HCT116 (cell line): ENCODE data around the gene ATG5. TPM values are rescaled to one million over a fixed set of nuclear protein-coding genes. Genes with fewer than 3 reads are reported as not detected.

Experiments used
- ATAC-seq: fragments of 200-7000 bp; cut with Tn5 transposase; 2 replicates; pipeline ENCODE4 v1.9.1; 2020; ENCODE audit warnings: mild to moderate bottlenecking, moderate library complexity
- BruUV-seq: library from RNA; stranded (reverse); fragments of 400-500 nt; replicated peaks from 2 replicates; lab custom pipeline; 2021; lab: Mats Ljungman, UMichigan
- CTCF ChIA-PET: fragments of 300-600 bp; sonication (Branson Sonifier 250); formaldehyde crosslinking; loops from one replicate; lab custom pipeline; 2021; ENCODE audit warnings: antibody characterized with exemption; lab: Charles Lee
- POLR2A ChIA-PET: fragments of 300-600, 350-600 bp; sonication (Branson Sonifier 250); formaldehyde crosslinking; loops from one replicate; lab custom pipeline; 2021; ENCODE audit warnings: antibody characterized with exemption; lab: Charles Lee
- RAD21 ChIA-PET, 2 experiments: fragments of 300-600 bp; sonication (Branson Sonifier 250); formaldehyde crosslinking; loops; one replicate each; lab custom pipeline; 2023; ENCODE audit warnings: low total read pairs in 2 of 2; ENCODE audit not compliant: uncharacterized antibody in 2 of 2, unreplicated experiment in 2 of 2, low non-redundant PET in 1 of 2; lab: Charles Lee
- DNase-seq: peaks from one replicate; pipeline ENCODE4 v3.0.0-alpha.2; 2010; ENCODE audit warnings: low read depth, low spot score
- H2AFZ ChIP-seq: fragments of 200-600 bp; shearing (Covaris generic), sonication (generic); 2 replicates; pipeline ENCODE4 v1.6.1; 2017; ENCODE audit warnings: low read depth, mixed run types, mixed read lengths, antibody characterized with exemption, low read length; ENCODE audit not compliant: poor library complexity, severe bottlenecking
- H3K27ac ChIP-seq: 2 replicates; pipeline ENCODE4 v1.5.1; 2012; ENCODE audit warnings: low read depth, low read length
- H3K27me3 ChIP-seq: fragments of 200-600 bp; sonication (generic); 2 replicates; pipeline ENCODE4 v1.6.1; 2016; ENCODE audit warnings: mixed run types, low read length, mixed read lengths; ENCODE audit not compliant: insufficient read depth
- H3K36me3 ChIP-seq, 2 experiments: fragments of 200-500 bp in 1 of 2; fragments of 200-600 bp in 1 of 2; sonication (Bioruptor generic) in 1 of 2; sonication (generic) in 1 of 2; 2 replicates each; pipeline versions ENCODE4 v1.5.1 to v1.6.1; 2014 to 2016; ENCODE audit warnings: low read length in 2 of 2, inconsistent platforms in 1 of 2, mixed read lengths in 1 of 2, mixed run types in 1 of 2; ENCODE audit not compliant: insufficient read depth in 2 of 2, control insufficient read depth in 1 of 2
- H3K4me1 ChIP-seq, 2 experiments: fragments of 200-600 bp in 1 of 2; sonication (generic) in 1 of 2; 2 replicates each; pipeline versions ENCODE4 v1.5.1 to v1.6.1; 2012 to 2017; ENCODE audit warnings: low read length in 2 of 2, inconsistent platforms in 1 of 2, mild to moderate bottlenecking in 1 of 2, mixed read lengths in 1 of 2, mixed run types in 1 of 2, moderate library complexity in 1 of 2; ENCODE audit not compliant: insufficient read depth in 2 of 2, control insufficient read depth in 1 of 2
- H3K4me2 ChIP-seq: fragments of 200-600 bp; sonication (generic); 2 replicates; pipeline ENCODE4 v1.6.1; 2017; ENCODE audit warnings: mixed run types, low read length, mixed read lengths
- H3K4me3 ChIP-seq, 2 experiments: fragments of 200-600 bp in 1 of 2; sonication (generic) in 1 of 2; replicated peaks in 1 of 2; 2 replicates each; pipeline ENCODE4 v1.5.1; 2011 to 2016; ENCODE audit warnings: low read length in 2 of 2, control low read depth in 1 of 2, low read depth in 1 of 2, mild to moderate bottlenecking in 1 of 2, mixed read lengths in 1 of 2, mixed run types in 1 of 2
- H3K79me2 ChIP-seq: fragments of 200-600 bp; sonication (generic); 2 replicates; pipeline ENCODE4 v1.6.1; 2017; ENCODE audit warnings: mild to moderate bottlenecking, mixed run types, low read length, moderate library complexity, mixed read lengths; ENCODE audit not compliant: insufficient read depth
- H3K9ac ChIP-seq: fragments of 200-600 bp; sonication (generic); 2 replicates; pipeline ENCODE4 v1.6.1; 2016; ENCODE audit warnings: low read length, mixed read lengths
- H3K9me2 ChIP-seq: fragments of 200-600 bp; sonication (generic), shearing (Covaris generic); 2 replicates; pipeline ENCODE4 v1.6.1; 2017; ENCODE audit warnings: mixed run types, mild to moderate bottlenecking, moderate library complexity; ENCODE audit not compliant: insufficient read depth
- H3K9me3 ChIP-seq, 2 experiments: fragments of 200-500 bp in 1 of 2; fragments of 200-600 bp in 1 of 2; sonication (Bioruptor generic) in 1 of 2; sonication (generic) in 1 of 2; 2 replicates each; pipeline ENCODE4 v1.6.1; 2014 to 2017; ENCODE audit warnings: low read length in 2 of 2, mixed read lengths in 2 of 2, inconsistent platforms in 1 of 2, low read depth in 1 of 2, mild to moderate bottlenecking in 1 of 2, mixed run types in 1 of 2, moderate library complexity in 1 of 2; ENCODE audit not compliant: control insufficient read depth in 1 of 2, insufficient read depth in 1 of 2
- H4K20me1 ChIP-seq: fragments of 200-600 bp; sonication (generic), shearing (Covaris generic); 2 replicates; pipeline ENCODE4 v1.6.1; 2017; ENCODE audit warnings: mixed run types, mild to moderate bottlenecking, moderate library complexity; ENCODE audit not compliant: insufficient read depth
- CBX3 ChIP-seq: IDR thresholded peaks from 2 replicates; pipeline ENCODE4 v1.6.1; 2012; ENCODE audit warnings: low read depth
- CEBPB ChIP-seq: IDR thresholded peaks from 2 replicates; pipeline ENCODE4 v1.6.1; 2012; ENCODE audit warnings: low read depth
- CTCF ChIP-seq, 3 experiments: fragments of 200-600 bp in 1 of 3; sonication (generic) in 1 of 3; IDR thresholded peaks in 2 of 3; conservative IDR thresholded peaks in 1 of 3; 2 replicates each; pipeline ENCODE4 v1.5.1; 2012 to 2017; ENCODE audit warnings: low read depth in 2 of 3, low read length in 2 of 3, antibody characterized with exemption in 1 of 3, borderline replicate concordance in 1 of 3, control low read depth in 1 of 3, mild to moderate bottlenecking in 1 of 3, mixed read lengths in 1 of 3, mixed run types in 1 of 3, moderate library complexity in 1 of 3; ENCODE audit not compliant: insufficient read depth in 1 of 3
- EGR1 ChIP-seq: IDR thresholded peaks from 2 replicates; pipeline ENCODE4 v1.6.1; 2012; ENCODE audit warnings: low read depth
- ELF1 ChIP-seq: IDR thresholded peaks from 2 replicates; pipeline ENCODE4 v1.6.1; 2012; ENCODE audit warnings: low read depth, borderline replicate concordance
- EZH2phosphoT487 ChIP-seq: fragments of 200-600 bp; IDR thresholded peaks from 2 replicates; pipeline ENCODE4 v1.6.1; 2018; ENCODE audit warnings: antibody characterized with exemption, borderline replicate concordance
- FOSL1 ChIP-seq: IDR thresholded peaks from 2 replicates; pipeline ENCODE4 v1.6.1; 2012; ENCODE audit warnings: low read depth
- POLR2AphosphoS5 ChIP-seq: IDR thresholded peaks from 2 replicates; pipeline ENCODE4 v1.6.1; 2011; ENCODE audit warnings: mild to moderate bottlenecking, low read depth, low read length, moderate library complexity
- RAD21 ChIP-seq: IDR thresholded peaks from 2 replicates; pipeline ENCODE4 v1.6.1; 2012; ENCODE audit warnings: low read depth, mild to moderate bottlenecking
- SIN3A ChIP-seq: IDR thresholded peaks from 2 replicates; pipeline ENCODE4 v1.6.1; 2012; ENCODE audit warnings: low read depth
- SRF ChIP-seq: IDR thresholded peaks from 2 replicates; pipeline ENCODE4 v1.6.1; 2012; ENCODE audit warnings: low read depth
- YY1 ChIP-seq: IDR thresholded peaks from 2 replicates; pipeline ENCODE4 v1.6.1; 2011; ENCODE audit warnings: low read length, low read depth, moderate library complexity, mild to moderate bottlenecking; ENCODE audit not compliant: insufficient replicate concordance; ENCODE audit errors: extremely low read depth
- ZBTB33 ChIP-seq: IDR thresholded peaks from 2 replicates; pipeline ENCODE4 v1.6.1; 2011; ENCODE audit warnings: mild to moderate bottlenecking, low read length, moderate library complexity; ENCODE audit not compliant: insufficient replicate concordance; ENCODE audit errors: extremely low read depth
- ZFX ChIP-seq: fragments of 450-650 bp; IDR thresholded peaks from 2 replicates; pipeline ENCODE4 v1.6.1; 2017
- ZNF274 ChIP-seq: fragments of 200-500 bp; sonication (Bioruptor generic); IDR thresholded peaks from 2 replicates; pipeline ENCODE4 v1.6.1; 2014; ENCODE audit warnings: mild to moderate bottlenecking, low read depth, low read length, inconsistent platforms
- intact Hi-C: fragments of 100-400 bp; cut with micrococcal nuclease; formaldehyde crosslinking; loops from 2 replicates; pipeline ENCODE4 v1.10.0; 2022
- total RNA-seq: library from RNA; stranded (reverse); gene quantifications from one replicate; pipeline ENCODE4 v1.2.1, GENCODE V29; 2021; ENCODE audit not compliant: unreplicated experiment
- TF ChIP-seq, protein P1 (sequence below): IDR thresholded peaks from 2 replicates; pipeline ENCODE4 v1.6.1; 2012

The ATG5 gene
- total RNA-seq, 1 experiment from 2014 or later: 39.6 TPM

DNA sequence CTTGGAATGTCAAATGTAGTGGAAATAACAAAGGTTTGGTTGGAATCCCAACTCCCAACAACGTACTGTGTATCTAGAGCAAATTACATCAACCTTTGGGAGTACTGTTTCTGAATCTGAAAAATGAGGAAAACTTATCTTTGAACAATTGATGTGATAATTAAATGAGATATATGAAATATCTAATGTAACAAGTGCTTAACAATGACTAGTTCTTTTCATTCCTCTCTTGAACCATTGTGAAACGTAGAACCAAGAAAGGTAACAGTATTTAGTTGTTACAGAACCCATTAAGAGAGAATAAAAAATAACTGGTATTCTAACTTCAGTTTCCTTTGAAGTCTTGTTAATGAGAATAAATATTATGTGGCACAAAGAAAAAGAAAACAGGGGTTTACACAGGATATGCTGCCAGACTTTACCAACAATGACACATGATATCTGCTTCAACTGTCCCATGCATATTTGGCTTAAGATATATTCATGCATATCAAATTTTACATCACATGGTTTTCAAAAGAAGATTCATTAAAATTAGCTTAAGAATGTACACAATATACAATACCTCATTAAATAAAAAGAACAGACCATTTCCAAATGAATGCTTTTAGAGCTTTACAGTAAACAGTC, 111.8 kb downstream of the ATG5 start:
- H3K9ac ChIP-seq: no peak overlapping the region
- TF ChIP-seq POLR2AphosphoS5: no peak
- TF ChIP-seq SIN3A: no peak
- H2AFZ ChIP-seq: no peak overlapping the region
- DNase-seq (no peak), ATAC-seq (no peak)
- no peaks in the 10 kb centered on the region; the same call in 1 of the 2 replicates for H3K79me2 ChIP-seq
- no peak overlapping the region for H3K4me3 ChIP-seq
- no peaks in the 10 kb centered on the region for H3K9me2 ChIP-seq
- POLR2A ChIA-PET: no interaction called here
- intact Hi-C loops: no loop called here
- BruUV-seq: no TSS peak
- H3K4me1 ChIP-seq: no peaks in the 10 kb centered on the region
- no peaks in the 10 kb centered on the region for H3K27me3 ChIP-seq
- RAD21 ChIA-PET: no interaction called here
- H3K36me3 ChIP-seq: no peaks in the 10 kb centered on the region
- no peak overlapping the region for H3K27ac ChIP-seq
- H3K9me3 ChIP-seq: no peaks in the 10 kb centered on the region
- H3K4me2 ChIP-seq: no peak overlapping the region
- CTCF ChIA-PET: interaction anchor here (4.3 kb wide), 1 partner anchor 10 kb away, joined by 29 read pairs; no protein-coding TSS in a partner anchor
- no peaks in the 10 kb centered on the region for H4K20me1 ChIP-seq

DNA sequence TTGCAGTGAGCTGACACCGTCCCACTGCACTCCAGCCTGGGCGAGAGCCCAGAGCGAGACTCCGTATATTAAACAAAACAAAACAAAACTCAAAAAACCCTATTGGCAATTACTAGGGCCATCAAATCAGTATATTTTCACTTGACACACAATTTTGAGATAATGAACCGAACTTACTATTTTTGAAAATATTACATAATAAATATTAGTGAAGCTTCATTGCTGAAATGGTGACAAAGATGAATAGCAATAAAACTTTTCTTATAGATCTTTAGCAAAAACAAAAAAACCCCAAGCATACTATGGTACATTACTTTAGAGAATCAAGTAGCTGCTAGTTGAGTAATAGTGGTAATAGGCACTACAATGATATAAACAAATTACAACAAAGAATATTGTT, 113.0 kb downstream of the ATG5 start:
- Histone ChIP-seq H3K4me1 (no peaks in the 10 kb centered on the region), H3K36me3 (no peaks in the 10 kb centered on the region), H4K20me1 (no peaks in the 10 kb centered on the region), H3K27ac (no peak overlapping the region), H3K79me2 (no peaks in the 10 kb centered on the region; the same call in 1 of the 2 replicates), H3K27me3 (no peaks in the 10 kb centered on the region), H3K4me2 (no peak overlapping the region), H2AFZ (no peak overlapping the region), H3K9ac (no peak overlapping the region), H3K9me3 (no peaks in the 10 kb centered on the region), H3K9me2 (no peaks in the 10 kb centered on the region), H3K4me3 (no peak overlapping the region)
- intact Hi-C loops: no loop called here
- DNase-seq (no peak), ATAC-seq (no peak)
- RAD21 ChIA-PET: no interaction called here
- POLR2A ChIA-PET: no interaction called here
- TF ChIP-seq FOSL1 (no peak), YY1 (no peak), SRF (no peak), EGR1 (no peak), CTCF (IDR thresholded peaks at IDR 0.05 in 2 of 3, conservative IDR thresholded peaks at IDR 0.05 in 1 of 3; ENCODE audit: borderline replicate concordance in 1 of 3, insufficient read depth in 1 of 3, low read depth in 2 of 3, low read length in 2 of 3) (no peak), ZFX (no peak), EZH2phosphoT487 (no peak), ELF1 (no peak), ZNF274 (no peak), CEBPB (no peak), ZBTB33 (no peak), CBX3 (no peak), RAD21 (no peak)
- TF ChIP-seq, protein P1, sequence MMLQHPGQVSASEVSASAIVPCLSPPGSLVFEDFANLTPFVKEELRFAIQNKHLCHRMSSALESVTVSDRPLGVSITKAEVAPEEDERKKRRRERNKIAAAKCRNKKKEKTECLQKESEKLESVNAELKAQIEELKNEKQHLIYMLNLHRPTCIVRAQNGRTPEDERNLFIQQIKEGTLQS: no peak
- TF ChIP-seq, all 23 proteins: peak for 0
- BruUV-seq: no TSS peak
- CTCF ChIA-PET: interaction anchor here (4.3 kb wide), 1 partner anchor 11 kb away, joined by 29 read pairs; no protein-coding TSS in a partner anchor
